MM.1S (cell line): ENCODE measurements around the gene LMOD1.

Experiments
- DNase-seq: peaks from one replicate; pipeline ENCODE4 v3.0.0-alpha.2; 2015
- H2AFZ ChIP-seq: fragments of 300-600 bp; sonication (generic); 2 replicates; pipeline ENCODE4 v1.6.0; 2016; ENCODE audit warnings: antibody characterized with exemption, low read length
- H3F3A ChIP-seq: fragments of 300-600 bp; sonication (generic); 2 replicates; pipeline ENCODE4 v1.6.1; 2016; ENCODE audit warnings: mild to moderate bottlenecking, antibody characterized with exemption, low read length, moderate library complexity, mixed read lengths; ENCODE audit not compliant: insufficient read depth
- H3K27ac ChIP-seq: fragments of 300-600 bp; sonication (generic); 2 replicates; pipeline ENCODE4 v1.5.1; 2016; ENCODE audit warnings: mild to moderate bottlenecking, low read length
- H3K27me3 ChIP-seq: fragments of 300-600 bp; sonication (generic); replicated peaks from 2 replicates; pipeline ENCODE4 v1.6.0; 2016; ENCODE audit warnings: low read length; ENCODE audit not compliant: insufficient read depth
- H3K36me3 ChIP-seq: fragments of 300-600 bp; sonication (generic); replicated peaks from 2 replicates; pipeline ENCODE4 v1.6.1; 2016; ENCODE audit warnings: mild to moderate bottlenecking, low read length, mixed read lengths; ENCODE audit not compliant: insufficient read depth
- H3K4me1 ChIP-seq: fragments of 300-600 bp; sonication (generic); 2 replicates; pipeline ENCODE4 v1.6.1; 2016; ENCODE audit warnings: low read length, mixed read lengths
- H3K4me2 ChIP-seq: fragments of 300-600 bp; sonication (generic); 2 replicates; pipeline ENCODE4 v1.6.0; 2016; ENCODE audit warnings: low read depth, low read length
- H3K4me3 ChIP-seq: fragments of 300-600 bp; sonication (generic); 2 replicates; pipeline ENCODE4 v1.5.1; 2016; ENCODE audit warnings: low read length, mixed read lengths
- H3K79me2 ChIP-seq: fragments of 300-600 bp; sonication (generic); 2 replicates; pipeline ENCODE4 v1.6.1; 2016; ENCODE audit warnings: mixed run types, low read length, mixed read lengths
- H3K9ac ChIP-seq: fragments of 300-600 bp; sonication (generic); 2 replicates; pipeline ENCODE4 v1.6.1; 2016; ENCODE audit warnings: low read length, mixed read lengths
- H3K9me2 ChIP-seq: fragments of 300-600 bp; sonication (generic); replicated peaks from 2 replicates; pipeline ENCODE4 v1.6.1; 2016; ENCODE audit warnings: mild to moderate bottlenecking, low read length, mixed read lengths; ENCODE audit not compliant: insufficient read depth
- H3K9me3 ChIP-seq: fragments of 300-600 bp; sonication (generic); replicated peaks from 2 replicates; pipeline ENCODE4 v1.6.1; 2016; ENCODE audit warnings: mild to moderate bottlenecking, low read length, mixed read lengths; ENCODE audit not compliant: insufficient read depth
- H4K20me1 ChIP-seq: fragments of 300-600 bp; sonication (generic); 2 replicates; pipeline ENCODE4 v1.6.1; 2016; ENCODE audit warnings: mild to moderate bottlenecking, low read length, moderate library complexity, mixed read lengths; ENCODE audit not compliant: insufficient read depth
- EZH2 ChIP-seq: fragments of 300-600 bp; sonication (generic); optimal IDR thresholded peaks from 2 replicates; pipeline ENCODE3; 2017; ENCODE audit warnings: low read depth, mild to moderate bottlenecking, antibody characterized with exemption, low read length, mixed read lengths
- EZH2phosphoT487 ChIP-seq: fragments of 300-600 bp; sonication (generic); IDR thresholded peaks from 2 replicates; pipeline ENCODE4 v1.6.1; 2018; ENCODE audit warnings: antibody characterized with exemption, low read length
- TF ChIP-seq, protein P1 (sequence below): fragments of 300-600 bp; sonication (generic); IDR thresholded peaks from 2 replicates; pipeline ENCODE4 v1.5.1; 2016; ENCODE audit warnings: antibody characterized with exemption, low read length, mixed read lengths

The LMOD1 gene

DNA sequence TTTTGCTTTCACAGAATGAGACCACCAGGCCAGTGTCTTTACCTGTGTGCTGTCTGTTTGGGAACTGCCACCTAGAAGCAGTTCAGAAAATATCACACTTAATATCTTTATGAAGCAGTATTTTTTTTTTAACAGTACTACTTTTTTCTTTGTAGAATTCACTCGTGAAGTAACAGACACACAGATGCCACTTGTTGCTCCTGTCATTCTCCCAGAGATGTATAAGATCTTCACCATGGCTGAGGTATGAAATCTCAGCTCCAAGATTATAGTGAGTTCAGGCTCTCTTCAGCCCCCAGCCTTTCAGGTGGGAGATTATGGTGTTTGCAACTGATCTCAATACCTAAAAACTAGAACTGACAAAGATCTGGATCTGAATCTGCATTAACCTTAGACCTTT, 94.4 kb downstream of the LMOD1 start:
- no peak for DNase-seq
- Histone ChIP-seq H2AFZ (no peak overlapping the region), H3K9me3 (no peaks in the 10 kb centered on the region), H3F3A (no peaks in the 10 kb centered on the region), H3K36me3 (peaks cover 39% of the 10 kb centered on the region), H3K27ac (no peak overlapping the region), H3K9me2 (no peaks in the 10 kb centered on the region), H4K20me1 (peaks cover 7% of the 10 kb centered on the region; the same call in 1 of the 2 replicates), H3K4me1 (no peaks in the 10 kb centered on the region), H3K4me3 (no peak overlapping the region), H3K9ac (no peak overlapping the region), H3K4me2 (no peak overlapping the region), H3K27me3 (no peaks in the 10 kb centered on the region), H3K79me2 (peaks cover 40% of the 10 kb centered on the region)
- TF ChIP-seq, protein P1, sequence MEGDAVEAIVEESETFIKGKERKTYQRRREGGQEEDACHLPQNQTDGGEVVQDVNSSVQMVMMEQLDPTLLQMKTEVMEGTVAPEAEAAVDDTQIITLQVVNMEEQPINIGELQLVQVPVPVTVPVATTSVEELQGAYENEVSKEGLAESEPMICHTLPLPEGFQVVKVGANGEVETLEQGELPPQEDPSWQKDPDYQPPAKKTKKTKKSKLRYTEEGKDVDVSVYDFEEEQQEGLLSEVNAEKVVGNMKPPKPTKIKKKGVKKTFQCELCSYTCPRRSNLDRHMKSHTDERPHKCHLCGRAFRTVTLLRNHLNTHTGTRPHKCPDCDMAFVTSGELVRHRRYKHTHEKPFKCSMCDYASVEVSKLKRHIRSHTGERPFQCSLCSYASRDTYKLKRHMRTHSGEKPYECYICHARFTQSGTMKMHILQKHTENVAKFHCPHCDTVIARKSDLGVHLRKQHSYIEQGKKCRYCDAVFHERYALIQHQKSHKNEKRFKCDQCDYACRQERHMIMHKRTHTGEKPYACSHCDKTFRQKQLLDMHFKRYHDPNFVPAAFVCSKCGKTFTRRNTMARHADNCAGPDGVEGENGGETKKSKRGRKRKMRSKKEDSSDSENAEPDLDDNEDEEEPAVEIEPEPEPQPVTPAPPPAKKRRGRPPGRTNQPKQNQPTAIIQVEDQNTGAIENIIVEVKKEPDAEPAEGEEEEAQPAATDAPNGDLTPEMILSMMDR, result no peak
- TF ChIP-seq EZH2phosphoT487, result no peak
- TF ChIP-seq EZH2, result no peak

DNA sequence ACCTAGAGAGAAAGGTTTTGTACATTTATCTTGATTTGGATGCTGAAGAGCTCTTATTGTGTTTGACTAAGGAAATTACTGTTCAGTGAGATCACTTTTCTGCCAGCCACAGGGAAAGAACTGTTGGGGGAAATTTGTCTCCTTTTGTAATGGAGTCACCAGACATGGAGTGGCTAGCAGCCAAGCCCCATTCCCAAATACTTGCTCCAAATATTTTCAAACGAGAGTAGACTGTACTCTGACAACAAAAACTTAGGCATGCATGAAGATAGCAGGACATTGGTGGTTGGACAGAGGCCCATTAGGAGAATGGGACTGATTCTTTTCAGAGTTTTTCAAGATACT, 96.3 kb downstream of the LMOD1 start:
- Histone ChIP-seq H3K27me3 (no peaks in the 10 kb centered on the region), H3K79me2 (peaks cover 59% of the 10 kb centered on the region), H3K4me3 (no peak overlapping the region), H3K4me1 (no peaks in the 10 kb centered on the region), H3K36me3 (peaks cover 34% of the 10 kb centered on the region), H3K9ac (no peak overlapping the region), H3K9me2 (no peaks in the 10 kb centered on the region), H3K9me3 (no peaks in the 10 kb centered on the region), H3K4me2 (no peak overlapping the region), H4K20me1 (peaks cover 17% of the 10 kb centered on the region), H3F3A (no peaks in the 10 kb centered on the region), H2AFZ (no peak overlapping the region), H3K27ac (no peak overlapping the region)
- TF ChIP-seq EZH2, result no peak
- TF ChIP-seq EZH2phosphoT487, result no peak
- TF ChIP-seq, protein P1, result no peak
- DNase-seq, result no peak

DNA sequence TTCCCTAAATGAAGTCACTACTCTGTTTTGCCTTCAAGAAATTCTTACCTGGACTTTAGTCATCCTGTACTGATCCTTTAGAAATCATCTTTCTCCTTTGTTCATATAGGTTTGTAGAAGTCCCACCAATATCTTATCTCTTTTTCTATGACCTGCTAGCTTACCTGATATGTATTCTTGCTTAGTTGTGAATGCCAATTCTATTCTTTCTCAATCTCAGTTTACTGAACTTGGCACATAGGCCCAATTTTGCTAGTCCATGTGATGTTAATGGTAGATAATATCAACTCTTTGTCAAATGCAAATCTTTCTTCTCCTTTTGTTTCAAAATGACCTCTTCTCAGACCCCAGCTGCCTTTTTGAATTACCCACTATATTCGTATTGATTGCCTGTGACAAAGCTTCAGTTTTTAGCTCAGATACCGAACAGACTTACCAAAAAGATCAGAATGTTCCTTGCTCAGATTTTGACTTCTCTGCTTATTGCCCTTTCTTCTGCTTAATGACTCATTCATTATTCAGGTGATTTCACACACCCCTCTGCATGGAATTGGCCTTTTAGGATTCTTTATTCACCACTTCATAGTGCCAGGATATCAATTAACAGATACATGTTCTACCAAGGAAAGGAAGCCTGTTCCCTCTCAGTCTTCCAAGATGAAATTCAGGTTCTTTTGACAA, 96.8 kb downstream of the LMOD1 start:
- Histone ChIP-seq H3K9me3 (no peaks in the 10 kb centered on the region), H4K20me1 (peaks cover 17% of the 10 kb centered on the region), H2AFZ (no peak overlapping the region), H3K36me3 (peaks cover 32% of the 10 kb centered on the region), H3F3A (no peaks in the 10 kb centered on the region), H3K9me2 (no peaks in the 10 kb centered on the region), H3K79me2 (peaks cover 64% of the 10 kb centered on the region), H3K4me1 (no peaks in the 10 kb centered on the region), H3K9ac (no peak overlapping the region), H3K4me2 (no peak overlapping the region), H3K27ac (no peak overlapping the region), H3K27me3 (no peaks in the 10 kb centered on the region), H3K4me3 (no peak overlapping the region)
- no peak for DNase-seq
- no peak for TF ChIP-seq EZH2phosphoT487
- TF ChIP-seq, protein P1, result no peak
- TF ChIP-seq EZH2, result no peak
